K562 (cell line): ENCODE data around the gene OR7G1. TPM values are rescaled to one million over a fixed set of nuclear protein-coding genes. Genes with fewer than 3 reads are reported as not detected.

Source experiments
- ATAC-seq: fragments of 200-7000 bp; cut with Tn5 transposase; 3 replicates; pipeline ENCODE4 v1.9.1; 2020; ENCODE audit warnings: moderate library complexity
- Bru-seq: library from RNA; stranded (reverse); fragments of 400-500 nt; gene quantifications from one replicate; lab custom pipeline; 2021; lab: Mats Ljungman, UMichigan
- BruChase-seq, 2 experiments: library from RNA; stranded (reverse); fragments of 400-500 nt; gene quantifications; one replicate each; lab custom pipeline; 2021; lab: Mats Ljungman, UMichigan
- BruUV-seq: library from RNA; stranded (reverse); fragments of 400-500 nt; replicated peaks from 2 replicates; lab custom pipeline; 2021; lab: Mats Ljungman, UMichigan
- CTCF ChIA-PET: fragments of 300-600 bp; formaldehyde crosslinking; extraction: SDS; loops from one replicate; lab custom pipeline; 2021; ENCODE audit warnings: low intra/inter-chr PET ratio; lab: Yijun Ruan, JAX
- POLR2A ChIA-PET: fragments of 300-600, 350-650 bp; sonication (Branson Sonifier 250); formaldehyde crosslinking; extraction: SDS; loops from one replicate; lab custom pipeline; 2021; ENCODE audit warnings: antibody characterized with exemption, inconsistent platforms; lab: Yijun Ruan, JAX
- DNase-seq, 4 experiments: peaks; one replicate each; pipeline versions ENCODE4 v3.0.0 to v3.0.0-alpha.2; 2011 to 2018; ENCODE audit warnings: low spot score in 3 of 4, mixed read lengths in 3 of 4; ENCODE audit errors: extremely low read depth in 1 of 4
- FAIRE-seq: peaks from 2 replicates; lab custom pipeline; 2011; peaks lifted over from hg19 to GRCh38; lab: Jason Lieb, UNC
- H2AFZ ChIP-seq: 2 replicates; pipeline ENCODE4 v1.6.0; 2011; ENCODE audit warnings: low read depth, low read length, control low read depth, inconsistent platforms
- H3K27ac ChIP-seq: fragments of 200-600 bp; 3 replicates; pipeline ENCODE4 v1.8.0; 2011; ENCODE audit warnings: low read depth, mild to moderate bottlenecking, control low read depth, inconsistent platforms, low read length, moderate library complexity, mixed read lengths; ENCODE audit errors: extremely low read depth
- H3K27me3 ChIP-seq, 2 experiments: fragments of 300-600 bp in 1 of 2; 2 replicates in 1 of 2; 3 replicates in 1 of 2; pipeline versions ENCODE4 v1.6.0 to v1.8.0; 2011; ENCODE audit warnings: inconsistent platforms in 2 of 2, low read length in 2 of 2, mild to moderate bottlenecking in 1 of 2, mixed read lengths in 1 of 2, moderate library complexity in 1 of 2; ENCODE audit not compliant: control insufficient read depth in 2 of 2, insufficient read depth in 2 of 2
- H3K36me3 ChIP-seq: fragments of 300-600 bp; 3 replicates; pipeline ENCODE4 v1.8.0; 2011; ENCODE audit warnings: mild to moderate bottlenecking, low read length, inconsistent platforms; ENCODE audit not compliant: control insufficient read depth, insufficient read depth
- H3K4me1 ChIP-seq, 2 experiments: fragments of 200-600 bp in 1 of 2; replicated peaks in 1 of 2; 2 replicates in 1 of 2; 3 replicates in 1 of 2; pipeline versions ENCODE4 v1.5.1 to v1.8.0; 2011; ENCODE audit warnings: inconsistent platforms in 2 of 2, low read length in 2 of 2, mild to moderate bottlenecking in 1 of 2, mixed read lengths in 1 of 2, moderate library complexity in 1 of 2; ENCODE audit not compliant: control insufficient read depth in 2 of 2, insufficient read depth in 2 of 2
- H3K4me2 ChIP-seq: 2 replicates; pipeline ENCODE4 v1.6.1; 2011; ENCODE audit warnings: low read length, control low read depth, inconsistent platforms, mixed read lengths; ENCODE audit not compliant: insufficient read depth
- H3K4me3 ChIP-seq: fragments of 200-600 bp; sonication (generic), shearing (Covaris generic); 2 replicates; pipeline ENCODE4 v1.5.1; 2016; ENCODE audit warnings: control low read depth, inconsistent platforms
- H3K79me2 ChIP-seq: fragments of 200-600 bp; 3 replicates; pipeline ENCODE4 v1.8.0; 2011; ENCODE audit warnings: low read length, inconsistent platforms; ENCODE audit not compliant: control insufficient read depth, insufficient read depth
- H3K9ac ChIP-seq, 2 experiments: 2 replicates each; pipeline versions ENCODE4 v1.6.0 to v1.6.1; 2011; ENCODE audit warnings: low read depth in 2 of 2, low read length in 2 of 2, control low read depth in 1 of 2, inconsistent platforms in 1 of 2, mild to moderate bottlenecking in 1 of 2, mixed read lengths in 1 of 2; ENCODE audit not compliant: insufficient read depth in 1 of 2
- H3K9me1 ChIP-seq: one replicate; pipeline ENCODE4 v1.6.0; 2011; ENCODE audit warnings: inconsistent platforms, mild to moderate bottlenecking, low read length, moderate library complexity; ENCODE audit not compliant: control insufficient read depth, insufficient read depth
- H3K9me3 ChIP-seq: replicated peaks from 2 replicates; pipeline ENCODE4 v1.5.1; 2011; ENCODE audit warnings: low read depth, low read length, inconsistent platforms; ENCODE audit not compliant: control insufficient read depth, insufficient read depth
- H4K20me1 ChIP-seq: replicated peaks from 2 replicates; pipeline ENCODE4 v1.6.1; 2011; ENCODE audit warnings: low read length, inconsistent platforms, mixed read lengths; ENCODE audit not compliant: control insufficient read depth, insufficient read depth
- CBFA2T2 ChIP-seq: fragments of 450-650 bp; conservative IDR thresholded peaks from 2 replicates; pipeline ENCODE4 v1.6.1; 2017; ENCODE audit warnings: mild to moderate bottlenecking
- DLX4 ChIP-seq: fragments of 250-450 bp; sonication (Bioruptor Pico); IDR thresholded peaks from 2 replicates; pipeline ENCODE4 v1.6.1; 2021; ENCODE audit warnings: mild to moderate bottlenecking
- FOXK1 ChIP-seq: sonication (generic); formaldehyde crosslinking; IDR thresholded peaks from 2 replicates; pipeline ENCODE4 v1.8.0; 2022; ENCODE audit warnings: missing genetic modification reagents, mild to moderate bottlenecking, borderline replicate concordance
- NFE2 ChIP-seq: IDR thresholded peaks from 2 replicates; pipeline ENCODE4 v1.6.1; 2014; ENCODE audit warnings: antibody characterized with exemption, low read depth
- NFE2L1 ChIP-seq: fragments of 450-650 bp; IDR thresholded peaks from 2 replicates; pipeline ENCODE4 v1.6.1; 2016; ENCODE audit warnings: missing genetic modification characterization, low read depth, mild to moderate bottlenecking, missing compliant biosample characterization, moderate library complexity, borderline replicate concordance
- RBBP5 ChIP-seq: fragments of 200-600 bp; sonication (generic); IDR thresholded peaks from 2 replicates; pipeline ENCODE4 v1.6.1; 2012; ENCODE audit warnings: borderline replicate concordance, mild to moderate bottlenecking, low read length, control low read depth, inconsistent platforms; ENCODE audit not compliant: insufficient read depth, poor library complexity, severe bottlenecking
- REST ChIP-seq, 2 experiments: fragments of 450-650 bp; formaldehyde crosslinking in 1 of 2; IDR thresholded peaks; 2 replicates each; pipeline versions ENCODE4 v1.4.0 to v1.6.1; 2014 to 2020; ENCODE audit warnings: mild to moderate bottlenecking in 2 of 2, borderline replicate concordance in 1 of 2, low read depth in 1 of 2
- STAT5A ChIP-seq: IDR thresholded peaks from 2 replicates; pipeline ENCODE4 v1.6.1; 2012; ENCODE audit warnings: low read length, inconsistent platforms, borderline replicate concordance
- TCF3 ChIP-seq: sonication (generic); formaldehyde crosslinking; IDR thresholded peaks from 2 replicates; pipeline ENCODE4 v1.4.0; 2020; ENCODE audit warnings: mild to moderate bottlenecking, missing genetic modification reagents
- WGBS: fragments of 100-300 bp; shearing (Covaris generic); methylation state at CpG from one replicate; pipeline ENCODE4 v1.1.6; 2016; ENCODE audit warnings: low coverage, mixed read lengths; ENCODE audit not compliant: insufficient coverage; ENCODE audit errors: missing lambda C conversion rate; 5-methylcytosine and 5-hydroxymethylcytosine counted together
- in situ Hi-C: fragments of 300-500 bp; cut with MboI; formaldehyde crosslinking; loops from 4 replicates; pipeline ENCODE4 v1.15.0; 2018; ENCODE audit warnings: inconsistent platforms, mixed read lengths
- intact Hi-C: fragments of 100-400 bp; cut with micrococcal nuclease; formaldehyde crosslinking; loops from 2 replicates; pipeline ENCODE4 v1.14.2; 2022
- long read RNA-seq, 3 experiments: library from polyadenylated mRNA in 2 of 3; library from RNA in 1 of 3; unstranded in 2 of 3; stranded (forward) in 1 of 3; transcript quantifications; one replicate each; pipeline ENCODE4 v2.0.0, GENCODE V29; 2019 to 2022
- polyA minus RNA-seq, 3 experiments: library from RNA; depleted of rRNA, polyadenylated mRNA; stranded (reverse); fragments of >200 nt; gene quantifications; 2 replicates each; pipeline ENCODE4 v1.2.3, GENCODE V29; 2011
- polyA plus RNA-seq, 8 experiments: library from polyadenylated mRNA; depleted of rRNA in 4 of 8; stranded (reverse) in 5 of 8; unstranded in 3 of 8; fragments of >200 nt; fragmentation: Nextera tagmentation in 2 of 8; fragmentation: Illumina TruSeq in 1 of 8; extraction: Ambion mirVana in 2 of 8; extraction: Trizol in 1 of 8; gene quantifications; 2 replicates each; pipeline versions ENCODE4 v1.2.1 to v1.2.3, GENCODE V29; 2011 to 2014; ENCODE audit warnings: inconsistent platforms in 1 of 8, missing spikeins in 1 of 8
- total RNA-seq, 7 experiments: library from RNA; depleted of rRNA in 6 of 7; stranded (reverse); fragments of >200 nt in 6 of 7; fragmentation: Illumina TruSeq in 2 of 7; extraction: Trizol in 2 of 7; gene quantifications; 2 replicates each; pipeline versions ENCODE4 v1.2.1 to v1.2.3, GENCODE V29; 2011 to 2021; ENCODE audit warnings: low replicate concordance in 1 of 7

The OR7G1 gene
- total RNA-seq (2011; cell fraction: chromatin; rRNA removed; ENCODE audit: low replicate concordance) = not detected in 2 replicates
- not detected in 2 replicates for total RNA-seq (2011; cell fraction: nucleolus; rRNA removed)
- not detected in 2 replicates for total RNA-seq (2011; cell fraction: nucleoplasm; rRNA removed)
- total RNA-seq (2014; rRNA removed) = not detected in 2 replicates
- total RNA-seq (2014; rRNA removed; fragmentation: Illumina TruSeq; extraction: Trizol) = not detected in 2 replicates
- total RNA-seq (2015; rRNA removed; fragmentation: Illumina TruSeq; extraction: Trizol) = not detected in 2 replicates
- not detected in 2 replicates for total RNA-seq (2021)
- not detected in 2 replicates for polyA plus RNA-seq (2011; rRNA removed)
- not detected in 2 replicates for polyA plus RNA-seq (2011; cell fraction: cytosol; rRNA removed)
- polyA plus RNA-seq (2011; cell fraction: nucleus; rRNA removed) = not detected in 2 replicates
- not detected in 2 replicates for polyA plus RNA-seq (2012)
- polyA plus RNA-seq (2014; fragmentation: Illumina TruSeq; extraction: Trizol) = not detected in 2 replicates
- polyA plus RNA-seq (2014; fragmentation: Nextera tagmentation; extraction: Ambion mirVana) = not detected
- polyA plus RNA-seq (2014; rRNA removed) = not detected in 2 replicates
- not detected in 2 replicates for polyA minus RNA-seq (2011; rRNA and poly(A)+ RNA removed)
- not detected in 2 replicates for polyA minus RNA-seq (2011; cell fraction: cytosol; rRNA and poly(A)+ RNA removed)
- polyA minus RNA-seq (2011; cell fraction: nucleus; rRNA and poly(A)+ RNA removed) = not detected in 2 replicates
- Bru-seq, nascent RNA = percentile 27 among the genes with signal in this experiment
- BruChase-seq, experiment 1, labeled RNA remaining after a 2-hour chase = not detected
- not detected for BruChase-seq, experiment 2, labeled RNA remaining after a 6-hour chase
- long read RNA-seq, experiment 1 = 0 reads
- long read RNA-seq, experiment 2 = 0 reads
- long read RNA-seq, experiment 3 = 0 reads

- Histone ChIP-seq H3K36me3 (no peaks in the 10 kb centered on the region), H3K9ac (no peak within 1 kb of the TSS; a peak in 1 of 4 replicates), H3K27ac (no peak within 1 kb of the TSS), H3K79me2 (no peaks in the 10 kb centered on the region), H3K4me2 (peak within 1 kb of the TSS; percentile 40), H3K9me1 (no peaks in the 10 kb centered on the region), H3K4me1 (peaks cover 11 to 12% of the 10 kb centered on the region in 2 experiments; a peak in 3 of 5 replicates), H3K27me3 (no peaks in the 10 kb centered on the region), H4K20me1 (no peaks in the 10 kb centered on the region), H3K9me3 (no peaks in the 10 kb centered on the region), H2AFZ (peak within 1 kb of the TSS; percentile 75), H3K4me3 (peak within 1 kb of the TSS; percentile 2; the same call in 1 of the 2 replicates)
- no TSS peak for BruUV-seq
- WGBS = 14% methylated on average over 2 of the region's 2 CpGs
- intact Hi-C loops = no loop called here
- ChIA-PET POLR2A (interaction anchor here (0.6 kb wide), 1 partner anchor 45 kb away, joined by 3 read pairs; no protein-coding TSS in a partner anchor), CTCF (no interaction called here)
- peak; percentile 77 for FAIRE-seq
- peak; percentile 74 for ATAC-seq
- peak in 1 of 4 experiments; percentile 20 for DNase-seq
- in situ Hi-C loops = no loop called here
- no peak for TF ChIP-seq RBBP5
- TF ChIP-seq REST (IDR thresholded peaks at IDR 0.05; ENCODE audit: borderline replicate concordance) = no peak
- no peak for TF ChIP-seq REST (CRISPR knock-in tag; IDR thresholded peaks at IDR 0.05; ENCODE audit: low read depth)
- TF ChIP-seq STAT5A = peak; percentile 33; the same call in 1 of the 2 replicates
- 0 out of 2 replicates have a peak, but pooled peaks have one; percentile 40 for TF ChIP-seq CBFA2T2
- no peak for TF ChIP-seq DLX4 (CRISPR knock-in tag)
- TF ChIP-seq NFE2L1 (tag) = no peak
- no peak for TF ChIP-seq FOXK1 (CRISPR knock-in tag)
- TF ChIP-seq TCF3 (CRISPR knock-in tag) = peak; percentile 75
- no peak for TF ChIP-seq NFE2
Observed at GRCh38 chr19:9115307-9115813, at the start of gene OR7G1. Gene OR7G1, minus strand, starts transcription at chr19:9115763. Its CDS starts 0 bp downstream, at chr19:9115763.
